Measurements from ENCODE around the gene PLVAP.

The PLVAP gene

GRCh38 chr19:17304386-17305215, 72.5 kb downstream of the PLVAP start:
- TF ChIP-seq CTCF (IDR thresholded peaks at IDR 0.05; ENCODE audit: insufficient read depth, low read length, poor library complexity, severe bottlenecking): no peak
- peaks cover 2% of the 10 kb centered on the region; the same call in 1 of the 2 replicates for H3K36me3 ChIP-seq (ENCODE audit: control insufficient read depth, insufficient read depth, low read length)
- H3K4me3 ChIP-seq (replicated peaks; ENCODE audit: low read depth, low read length): no peak overlapping the region
- no peak for DNase-seq (ENCODE audit: extremely low read depth, insufficient read length)
- no peaks in the 10 kb centered on the region for H3K27me3 ChIP-seq (replicated peaks; ENCODE audit: control insufficient read depth, insufficient read depth, low read length)

- peaks cover 2% of the 10 kb centered on the region; the same call in 1 of the 2 replicates for H3K36me3 ChIP-seq (ENCODE audit: control insufficient read depth, insufficient read depth, low read length)
- H3K27me3 ChIP-seq (replicated peaks; ENCODE audit: control insufficient read depth, insufficient read depth, low read length): no peaks in the 10 kb centered on the region
- H3K4me3 ChIP-seq (replicated peaks; ENCODE audit: low read depth, low read length): no peak overlapping the region
- DNase-seq (ENCODE audit: extremely low read depth, insufficient read length): no peak
- TF ChIP-seq CTCF (IDR thresholded peaks at IDR 0.05; ENCODE audit: insufficient read depth, low read length, poor library complexity, severe bottlenecking): no peak
Measured at GRCh38 chr19:17303940-17304267, 73.2 kb downstream of the PLVAP start.

GRCh38 chr19:17303167-17303939, 73.8 kb downstream of the PLVAP start, which contains the start of gene ABHD8:
Gene ABHD8 (minus strand): TSS chr19:17303425. CDS start chr19:17301616, 1,809 bp downstream.
- peak; percentile 22 for TF ChIP-seq CTCF (IDR thresholded peaks at IDR 0.05; ENCODE audit: insufficient read depth, low read length, poor library complexity, severe bottlenecking)
- H3K4me3 ChIP-seq (replicated peaks; ENCODE audit: low read depth, low read length): peak within 1 kb of the TSS; percentile 80
- peak; percentile 95 for DNase-seq (ENCODE audit: extremely low read depth, insufficient read length)
- H3K27me3 ChIP-seq (replicated peaks; ENCODE audit: control insufficient read depth, insufficient read depth, low read length): no peaks in the 10 kb centered on the region
- peaks cover 2% of the 10 kb centered on the region; the same call in 1 of the 2 replicates for H3K36me3 ChIP-seq (ENCODE audit: control insufficient read depth, insufficient read depth, low read length)

- Histone ChIP-seq H3K36me3 (ENCODE audit: control insufficient read depth, insufficient read depth, low read length) (peaks cover 2% of the 10 kb centered on the region; the same call in 1 of the 2 replicates), H3K4me3 (replicated peaks; ENCODE audit: low read depth, low read length) (peak overlapping the region; percentile 80), H3K27me3 (replicated peaks; ENCODE audit: control insufficient read depth, insufficient read depth, low read length) (no peaks in the 10 kb centered on the region)
- DNase-seq (ENCODE audit: extremely low read depth, insufficient read length): no peak
- TF ChIP-seq CTCF (IDR thresholded peaks at IDR 0.05; ENCODE audit: insufficient read depth, low read length, poor library complexity, severe bottlenecking): no peak
Measured at GRCh38 chr19:17302391-17303166, 74.6 kb downstream of the PLVAP start.

Data from GM06990 (cell line).